Measurements from ENCODE around the gene CD58.
"Not testable (repeated sequence)": the region's sequence is repeated elsewhere in the genome, so short reads cannot be mapped to it uniquely, and the experiment has no call there.

GRCh38 chr1:116620392-116620791, 49.6 kb upstream of the CD58 start:
- TF ChIP-seq PKNOX1 (IDR thresholded peaks at IDR 0.05); SP1 (IDR thresholded peaks at IDR 0.05); FOXM1 (IDR thresholded peaks at IDR 0.05; ENCODE audit: borderline replicate concordance); BHLHE40 (IDR thresholded peaks at IDR 0.05; ENCODE audit: borderline replicate concordance); SUZ12 (IDR thresholded peaks at IDR 0.05); CTBP1 (IDR thresholded peaks at IDR 0.05; ENCODE audit: borderline replicate concordance); TARDBP (IDR thresholded peaks at IDR 0.05); NFRKB (IDR thresholded peaks at IDR 0.05); HDGF (IDR thresholded peaks at IDR 0.05; ENCODE audit: borderline replicate concordance); ZNF384 (IDR thresholded peaks at IDR 0.05); ELF4 (IDR thresholded peaks at IDR 0.05): not testable (repeated sequence)

All from HEK293T (cell line).